Pancreas (tissue), 10 donors: ENCODE data around the gene IGF2. TPM values are rescaled to one million over a fixed set of nuclear protein-coding genes. Genes with fewer than 3 reads are reported as not detected.

ENCODE experiments used
- ATAC-seq, 4 donors: fragments of 200-7000 bp; cut with Tn5 transposase; one replicate each; pipeline versions ENCODE4 v1.8.0 to v1.9.1; 2020; ENCODE audit warnings: mild to moderate bottlenecking in 4 of 4, moderate library complexity in 4 of 4
- DNase-seq, 6 donors: peaks; one replicate each; pipeline ENCODE4 v3.0.0-alpha.2; 2020
- FAIRE-seq: peaks from 2 replicates; lab custom pipeline; 2012; peaks lifted over from hg19 to GRCh38; lab: Jason Lieb, UNC
- H3K27ac ChIP-seq, 4 donors: fragments of 200-600 bp; sonication (generic); 1 replicate in 3 of 4; 2 replicates in 1 of 4; pipeline versions ENCODE4 v1.5.0 to v1.8.0; 2020
- H3K27me3 ChIP-seq, 4 donors: fragments of 200-600 bp; one replicate each; pipeline ENCODE4 v1.8.0; 2021
- H3K36me3 ChIP-seq, 3 donors: fragments of 200-600 bp; sonication (generic) in 1 of 3; one replicate each; pipeline versions ENCODE4 v1.5.0 to v1.8.0; 2020 to 2021
- H3K4me1 ChIP-seq, 3 donors: fragments of 200-600 bp; one replicate each; pipeline ENCODE4 v1.8.0; 2021
- H3K4me3 ChIP-seq, 4 donors: fragments of 200-600 bp; sonication (generic) in 2 of 4; one replicate each; pipeline versions ENCODE4 v1.5.0 to v1.8.0; 2020 to 2021
- H3K9me3 ChIP-seq, 4 donors: fragments of 200-600 bp; one replicate each; pipeline ENCODE4 v1.8.0; 2021
- CTCF ChIP-seq, 4 donors: fragments of 200-600 bp; sonication (generic) in 3 of 4; IDR thresholded peaks; one replicate each; pipeline versions ENCODE4 v1.5.0 to v1.8.0; 2021; ENCODE audit warnings: antibody characterized with exemption in 4 of 4
- WGBS, 2 donors: extraction: QIAGEN DNeasy Blood & Tissue Kit; methylation state at CpG; one replicate each; pipeline ENCODE4 v1.1.7; 2013; 5-methylcytosine and 5-hydroxymethylcytosine counted together
- intact Hi-C, 3 donors: fragments of 100-400 bp; cut with DNase I; formaldehyde crosslinking; loops; one replicate each; pipeline versions ENCODE4 v1.11.1 to v1.14.2; 2022
- polyA plus RNA-seq, 2 donors: library from polyadenylated mRNA; stranded (reverse); fragments of 200-250 nt; gene quantifications; one replicate each; pipeline ENCODE4 v1.2.3, GENCODE V29; 2013
- total RNA-seq, 6 donors: library from RNA; stranded (reverse); fragmentation: NEBNext Ultra II Directional in 4 of 6; extraction: Animal tissue kit (Norgen Biotek cat#: 25700) in 4 of 6; gene quantifications; one replicate each; pipeline versions ENCODE4 v1.2.1 to v1.2.4, GENCODE V29; 2021 to 2023
- donor health status: healthy with polysubstance abuse.
- donor health status: DM: no; HTN: no; CAD: no; lungs with moderate emphysema.
- donor health status: DM: no; HTN: no; CAD: no.
- donor health status: control.
- donor health status: control.
- donor health status: Bipolar disorder and iron deficiency.
- donor health status: DM: yes; HTN: yes; CAD: no.
- donor health status: DM: no; HTN: no; CAD: no.
- donor health status: DM: no; HTN: no; CAD: no.
- donor health status: DM: yes; HTN: yes; CAD: no.

The IGF2 gene
- total and polyA plus RNA-seq, 8 donors, result 6.0 to 99.9 (median 21.5) TPM

GRCh38 chr11:2168286-2169004 is 29.3 kb upstream of the IGF2 start:
- FAIRE-seq (no peak), ATAC-seq (no peak), DNase-seq (no peak)
- Histone ChIP-seq H3K27me3 (no peaks in the 10 kb centered on the region), H3K4me3 (no peak overlapping the region), H3K36me3 (no peaks in the 10 kb centered on the region), H3K27ac (no peak overlapping the region), H3K9me3 (no peaks in the 10 kb centered on the region), H3K4me1 (peaks cover 0 to 4% (median 0%) of the 10 kb centered on the region in 3 donors)
- intact Hi-C loops, result no loop called here
- no peak for TF ChIP-seq CTCF (IDR thresholded peaks at IDR 0.05)
- 56 to 68% methylated on average over 33 of the region's 33 CpGs for WGBS, 2 donors

- Histone ChIP-seq H3K4me1 (peaks cover 0 to 4% (median 0%) of the 10 kb centered on the region in 3 donors), H3K36me3 (no peaks in the 10 kb centered on the region), H3K27ac (no peak overlapping the region), H3K27me3 (no peaks in the 10 kb centered on the region), H3K4me3 (no peak overlapping the region), H3K9me3 (no peaks in the 10 kb centered on the region)
- TF ChIP-seq CTCF (IDR thresholded peaks at IDR 0.05), result no peak
- intact Hi-C loops, result no loop called here
- 43 to 55% methylated on average over 31 of the region's 31 CpGs for WGBS, 2 donors
- no peak for DNase-seq
- ATAC-seq, result no peak
- FAIRE-seq, result no peak
Measured at GRCh38 chr11:2167141-2168045, 28.2 kb upstream of the IGF2 start.

- Histone ChIP-seq H3K9me3 (no peaks in the 10 kb centered on the region), H3K4me3 (peak overlapping the region in 1 of 4 donors; percentile 30), H3K4me1 (peaks cover 0 to 4% (median 0%) of the 10 kb centered on the region in 3 donors), H3K27ac (no peak overlapping the region), H3K36me3 (no peaks in the 10 kb centered on the region), H3K27me3 (no peaks in the 10 kb centered on the region)
- DNase-seq (peak in 3 of 6 donors; percentile 63 to 76 (median 75)), ATAC-seq (peak; percentile 56 to 72 (median 66)), FAIRE-seq (no peak)
- intact Hi-C loops, result no loop called here
- peak; percentile 23 to 43 (median 33) for TF ChIP-seq CTCF (IDR thresholded peaks at IDR 0.05)
- WGBS, 2 donors, result 4 to 6% methylated on average over 61 to 70 of the region's 70 CpGs
Measured at GRCh38 chr11:2166091-2166851, 27.1 kb upstream of the IGF2 start.

DNA sequence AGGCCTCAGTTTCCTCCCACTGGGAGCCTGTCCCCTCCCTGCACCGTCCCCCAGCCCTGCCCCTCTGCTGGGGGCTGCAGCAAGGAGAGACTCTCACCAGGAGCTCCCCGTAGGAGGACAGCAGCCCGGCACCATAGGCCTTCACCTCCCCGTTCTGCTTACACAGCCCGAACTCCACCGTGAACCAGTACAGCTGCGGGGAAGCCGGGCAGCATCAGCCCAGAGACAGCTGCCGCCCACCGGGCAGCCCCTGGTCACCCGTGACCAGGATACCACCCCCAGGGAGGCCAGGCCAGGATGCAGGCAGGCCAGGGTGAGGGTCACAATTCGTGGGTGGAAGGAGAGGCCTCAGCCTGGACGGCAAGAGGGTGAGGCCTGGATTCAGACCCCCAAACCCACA is 26.4 kb upstream of the IGF2 start:
- intact Hi-C loops, result no loop called here
- WGBS, 2 donors, result 59 to 63% methylated on average over 12 to 13 of the region's 13 CpGs
- Histone ChIP-seq H3K4me1 (peaks cover 0 to 4% (median 0%) of the 10 kb centered on the region in 3 donors), H3K9me3 (no peaks in the 10 kb centered on the region), H3K36me3 (no peaks in the 10 kb centered on the region), H3K27ac (no peak overlapping the region), H3K27me3 (no peaks in the 10 kb centered on the region), H3K4me3 (no peak overlapping the region)
- no peak for TF ChIP-seq CTCF (IDR thresholded peaks at IDR 0.05)
- no peak for FAIRE-seq
- DNase-seq, result peak in 1 of 6 donors; percentile 67
- ATAC-seq, result no peak
